Stimulated activated CD8-positive, alpha-beta memory T cell treated with anti-CD3 and anti-CD28 coated beads, Interleukin-4, amount 100 ng/mL, for 4 hours (primary cell): Measurements from ENCODE around the gene NR1I3.
A peak's percentile ranks its signal among the peaks of the same experiment; 100 is the strongest.
"Not testable (repeated sequence)": the region's sequence is repeated elsewhere in the genome, so short reads cannot be mapped to it uniquely, and the experiment has no call there.

Source experiments
- DNase-seq, 2 donors: peaks; one replicate each; pipeline ENCODE4 v3.0.0-alpha.2; 2020; ENCODE audit warnings: low read depth in 2 of 2, low spot score in 1 of 2

The NR1I3 gene

DNA sequence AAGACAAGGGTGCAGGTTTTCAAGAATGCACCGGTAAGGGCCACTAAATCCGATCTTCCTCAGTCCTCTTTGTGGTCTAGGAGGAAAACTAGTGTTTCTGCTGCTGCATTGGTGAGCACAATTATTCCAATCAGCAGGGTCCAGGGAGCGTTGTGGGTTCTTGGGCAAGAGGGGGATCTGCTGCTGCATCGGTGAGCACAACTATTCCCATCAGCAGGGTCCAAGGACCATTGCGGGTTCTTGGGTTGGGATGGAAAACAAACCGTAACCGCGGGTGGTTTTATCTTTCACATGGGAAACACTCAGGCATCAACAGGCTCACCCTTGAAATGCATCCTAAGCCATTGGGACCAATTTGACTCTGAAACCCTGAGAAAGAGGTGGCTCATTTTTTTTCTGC is 13.6 kb upstream of the NR1I3 start:
- DNase-seq, result no peak

DNA sequence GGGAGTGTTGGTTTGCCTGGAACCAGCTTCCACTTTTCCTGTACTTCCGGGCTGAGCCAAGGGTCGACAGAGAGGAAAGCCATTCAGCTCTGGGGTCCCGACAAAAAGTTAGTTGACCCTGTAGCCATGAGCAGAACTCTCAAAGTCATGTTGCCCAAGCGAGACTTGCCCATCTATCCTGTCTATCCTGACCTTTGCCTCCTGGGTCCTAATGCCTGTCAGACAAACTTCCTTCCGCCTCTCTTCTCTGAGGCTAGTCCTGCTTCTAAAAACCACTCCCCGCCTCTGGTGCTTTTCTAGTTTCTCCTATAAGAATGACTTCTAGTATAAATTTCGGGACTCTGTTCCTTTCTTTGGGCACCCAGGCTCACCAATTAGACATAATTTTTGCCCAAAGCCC is 12.8 kb upstream of the NR1I3 start:
- DNase-seq, result no peak

- DNase-seq, result not testable (repeated sequence)
Observed at GRCh38 chr1:161250100-161250499, 12.1 kb upstream of the NR1I3 start.

DNA sequence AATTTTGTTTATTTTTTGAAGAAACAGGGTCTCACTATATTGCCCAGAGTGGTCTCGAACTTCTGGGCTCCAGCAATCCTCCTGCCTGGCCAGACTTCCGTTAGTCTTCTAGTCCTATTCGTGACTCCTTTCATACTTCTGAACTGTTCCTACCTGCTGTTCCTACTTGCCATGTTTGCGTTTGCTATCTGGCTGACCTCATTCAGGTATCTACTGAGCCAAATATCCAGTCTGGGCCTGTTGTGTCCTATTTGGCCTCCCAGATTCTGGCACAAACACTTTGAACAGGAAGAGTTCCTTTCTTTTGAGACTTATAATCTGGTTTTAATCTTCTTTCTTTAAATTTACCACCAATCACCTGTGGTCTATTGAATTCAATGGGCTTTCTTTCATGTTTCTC is 6.9 kb upstream of the NR1I3 start:
- DNase-seq, result no peak

GRCh38 chr1:161242313-161242712 is 4.3 kb upstream of the NR1I3 start:
- no peak for DNase-seq

DNA sequence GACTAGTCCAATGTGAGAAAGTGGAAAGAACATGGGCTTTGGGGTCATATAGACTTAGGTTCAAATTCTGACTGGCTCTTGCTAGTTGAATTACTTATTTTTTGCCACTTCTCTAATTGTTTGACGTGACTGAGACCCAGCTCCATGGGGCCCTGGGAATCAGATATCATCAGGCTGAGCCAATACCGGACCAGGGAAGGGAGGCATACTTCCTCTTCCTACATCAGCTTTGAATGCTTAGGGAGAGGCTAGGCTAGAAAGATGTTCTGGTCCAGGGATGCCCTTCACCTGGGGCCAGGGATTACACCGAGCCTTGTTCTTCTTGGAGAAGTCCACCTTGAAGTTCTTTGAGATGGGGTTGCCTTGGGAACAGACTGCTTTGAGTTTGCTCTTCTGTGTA is 3.7 kb upstream of the NR1I3 start:
- DNase-seq, result no peak

DNA sequence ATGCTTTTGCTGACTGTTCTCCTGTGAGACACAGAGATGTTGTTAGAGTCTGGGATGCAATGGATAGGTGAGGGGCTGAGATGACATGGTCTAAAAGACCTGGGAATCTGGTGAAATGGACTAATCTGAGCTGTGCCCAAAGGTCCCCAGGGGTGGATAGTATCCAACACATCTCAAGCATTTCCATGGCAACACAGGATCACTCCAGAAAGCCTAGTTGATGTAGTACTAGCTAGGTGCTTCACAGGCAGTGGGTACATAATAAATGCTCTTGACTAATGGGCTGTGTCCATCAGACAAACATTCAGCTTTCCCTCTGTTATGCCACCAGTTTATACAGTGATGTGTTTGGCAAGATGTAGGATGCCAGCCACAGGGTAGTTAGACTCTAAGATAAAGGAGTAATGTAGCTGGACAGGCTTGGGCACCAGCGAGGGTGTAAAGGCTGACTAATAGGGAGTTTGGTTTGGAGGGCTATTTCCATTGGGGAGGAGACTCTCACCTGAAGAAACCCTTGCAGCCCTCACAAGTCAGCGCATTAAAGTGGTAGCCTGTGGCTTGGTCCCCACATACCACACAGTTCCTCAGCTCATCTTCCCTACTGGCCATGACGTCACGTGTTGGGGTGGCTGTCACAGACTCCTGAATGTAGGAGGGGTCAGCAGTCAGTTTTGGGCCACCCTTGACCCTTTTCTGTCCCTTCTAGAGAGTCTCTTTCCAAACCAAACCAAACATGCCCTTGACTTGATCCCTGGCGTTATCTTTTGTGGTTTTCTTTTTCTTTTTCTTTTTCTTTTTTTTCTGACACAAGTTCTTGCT is 1.8 kb downstream of the NR1I3 start:
- no peak for DNase-seq

DNA sequence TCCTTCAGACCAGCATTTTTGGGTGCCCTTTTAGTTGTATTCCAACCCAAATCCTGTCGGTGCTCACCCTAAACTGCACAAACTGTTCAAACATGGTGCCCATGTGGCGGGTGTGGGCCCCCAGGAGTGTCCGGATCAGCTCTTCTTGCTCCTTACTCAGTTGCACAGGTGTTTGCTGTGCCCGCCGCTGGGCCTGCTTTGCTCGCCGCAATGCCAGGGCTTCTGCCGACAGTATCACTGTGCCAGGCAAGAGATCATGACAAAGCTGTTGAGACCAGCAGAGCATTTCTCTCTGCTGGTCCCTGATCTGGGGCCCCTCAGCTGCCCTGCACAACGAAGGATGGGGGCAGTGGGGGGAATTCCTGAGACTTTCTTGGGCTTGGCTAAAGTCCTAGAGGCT is 4.9 kb downstream of the NR1I3 start:
- DNase-seq, result no peak

- DNase-seq, result no peak
Observed at GRCh38 chr1:161230762-161231161, 7.2 kb downstream of the NR1I3 start.

GRCh38 chr1:161229896-161230295 is 8.1 kb downstream of the NR1I3 start:
- DNase-seq, result no peak

GRCh38 chr1:161228032-161228431 is 10.0 kb downstream of the NR1I3 start:
- no peak for DNase-seq

GRCh38 chr1:161227196-161227871 is 10.7 kb downstream of the NR1I3 start:
- peak; percentile 72 to 91 for DNase-seq

DNA sequence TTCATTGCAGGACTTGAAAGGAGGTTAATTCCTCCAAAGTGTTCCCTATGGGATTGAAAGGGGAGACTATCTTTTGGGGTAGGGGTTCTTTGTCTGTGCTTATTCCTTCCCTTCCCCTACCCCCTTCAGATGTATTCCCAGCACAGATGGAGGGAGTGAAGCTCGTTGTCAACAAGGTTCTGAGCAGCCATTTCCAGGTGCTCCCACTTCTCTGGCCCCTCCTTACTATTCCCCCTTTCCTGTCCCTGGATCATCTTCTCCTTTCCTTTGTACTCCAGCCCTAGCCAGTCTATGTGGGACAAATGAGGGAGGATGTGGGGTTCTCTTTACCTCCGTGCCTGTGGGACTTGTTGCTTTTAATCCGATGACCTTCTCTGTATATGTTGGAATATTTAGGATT is 11.2 kb downstream of the NR1I3 start:
- DNase-seq, result no peak

DNA sequence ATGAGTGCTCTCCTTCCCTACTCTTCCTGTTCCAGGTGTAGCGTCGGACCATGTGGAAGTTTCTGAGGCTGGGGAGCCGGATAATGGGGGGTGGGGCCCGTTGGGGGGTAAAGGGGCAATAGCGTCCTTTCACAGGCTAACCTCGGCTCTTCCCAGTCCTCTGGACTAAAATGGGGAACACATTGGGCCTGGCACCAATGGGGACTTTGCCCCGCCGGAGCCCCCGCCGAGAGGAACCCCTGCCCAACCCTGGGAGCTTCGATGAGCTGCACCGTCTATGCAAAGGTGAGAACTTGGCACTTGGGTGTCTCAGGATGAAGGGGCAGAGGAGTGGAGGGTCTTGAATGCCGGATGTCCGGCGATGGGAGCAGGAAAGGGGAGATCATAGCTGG is 11.7 kb downstream of the NR1I3 start:
- DNase-seq, result no peak

- peak; percentile 71 to 86 for DNase-seq
Observed at GRCh38 chr1:161225534-161226319, 12.3 kb downstream of the NR1I3 start, which contains the start of gene TOMM40L. Gene TOMM40L (plus strand): TSS chr1:161226060. CDS start chr1:161226490, 430 bp downstream.

DNA sequence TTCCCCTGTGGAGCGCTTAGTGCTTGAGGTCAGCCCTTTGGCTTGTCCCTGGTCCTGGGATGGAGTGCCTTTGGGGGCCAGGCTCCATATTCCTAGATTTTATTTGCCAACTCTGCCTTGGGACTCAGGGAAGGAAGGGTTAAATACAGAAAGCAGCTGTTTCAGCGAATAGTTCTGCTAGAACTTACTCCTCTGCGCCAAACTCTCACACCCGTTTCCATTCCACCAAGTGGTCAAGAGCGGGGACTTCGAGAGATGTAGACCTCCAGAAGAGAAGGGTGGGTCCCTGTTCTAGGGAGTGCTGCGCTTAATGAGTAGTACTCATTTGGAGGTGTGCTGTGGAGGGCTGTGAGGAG is 12.8 kb downstream of the NR1I3 start:
- no peak for DNase-seq

DNA sequence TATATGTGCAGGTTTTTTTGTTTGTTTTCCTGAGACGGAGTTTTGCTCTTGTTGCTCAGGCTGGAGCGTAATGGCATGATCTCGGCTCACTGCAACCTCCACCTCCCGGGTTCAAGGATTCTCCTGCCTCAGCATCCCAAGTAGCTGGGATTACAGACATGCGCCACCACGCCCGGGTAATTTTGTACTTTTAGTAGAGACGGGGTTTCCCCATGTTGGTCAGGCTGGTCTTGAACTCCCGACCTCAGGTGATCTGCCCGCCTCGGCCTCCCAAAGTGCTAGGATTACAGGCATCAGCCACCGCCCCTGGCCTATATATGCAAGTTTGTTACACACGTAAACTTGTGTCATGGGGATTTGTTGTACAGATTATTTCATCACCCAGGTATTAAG is 13.3 kb downstream of the NR1I3 start:
- not testable (repeated sequence) for DNase-seq

GRCh38 chr1:161223805-161224694 is 14.0 kb downstream of the NR1I3 start:
- DNase-seq, result no peak

DNA sequence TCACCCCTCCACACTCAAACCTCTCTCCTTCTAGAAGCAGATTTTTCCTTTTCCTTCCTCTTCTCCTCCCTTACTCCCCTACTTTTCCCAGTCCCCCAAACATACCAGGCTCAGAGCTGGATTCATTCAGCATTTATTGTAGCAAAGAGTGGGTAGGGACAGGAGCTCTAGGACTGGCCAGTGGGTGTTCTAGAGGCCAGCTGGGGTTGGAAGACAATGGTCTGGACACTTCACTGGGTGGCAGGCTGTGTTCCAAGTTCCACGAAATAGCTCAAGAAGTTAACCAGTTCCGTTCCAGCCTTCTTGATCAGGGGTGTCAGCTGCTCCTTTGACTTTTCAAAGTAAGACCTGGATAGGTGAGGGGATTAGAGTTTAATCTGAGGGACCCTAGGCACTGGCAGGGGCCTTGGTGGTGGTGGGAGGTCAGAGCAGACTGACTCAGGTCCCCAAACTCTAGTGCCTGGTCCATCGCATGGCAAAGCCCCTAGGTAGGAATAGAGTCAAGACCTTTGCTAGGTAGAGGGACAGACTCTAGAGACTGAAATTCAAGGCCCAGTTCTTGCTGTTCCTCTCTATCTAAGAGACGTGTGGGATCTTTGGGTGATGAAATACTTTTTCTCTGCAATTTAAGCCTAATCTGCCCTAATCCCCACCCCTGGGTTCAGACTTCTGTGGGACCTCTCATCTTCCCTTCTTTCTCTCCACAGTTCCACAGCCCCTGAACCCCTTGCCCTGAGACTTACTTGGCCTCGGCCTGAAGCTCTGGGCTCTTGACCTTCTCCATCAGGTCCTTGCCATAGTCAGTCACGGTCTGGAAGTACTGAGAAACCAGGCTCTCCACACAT is 15.6 kb downstream of the NR1I3 start:
- DNase-seq, result no peak

GRCh38 chr1:161220002-161220401 is 18.0 kb downstream of the NR1I3 start:
- no peak for DNase-seq
